Measurements from ENCODE around the gene RHOJ. TPM values are rescaled to one million over a fixed set of nuclear protein-coding genes. Genes with fewer than 3 reads are reported as not detected.

RHOJ gene
- total and polyA plus RNA-seq, 2 experiments from 2014 or later = 2.1 to 3.2 TPM

DNA sequence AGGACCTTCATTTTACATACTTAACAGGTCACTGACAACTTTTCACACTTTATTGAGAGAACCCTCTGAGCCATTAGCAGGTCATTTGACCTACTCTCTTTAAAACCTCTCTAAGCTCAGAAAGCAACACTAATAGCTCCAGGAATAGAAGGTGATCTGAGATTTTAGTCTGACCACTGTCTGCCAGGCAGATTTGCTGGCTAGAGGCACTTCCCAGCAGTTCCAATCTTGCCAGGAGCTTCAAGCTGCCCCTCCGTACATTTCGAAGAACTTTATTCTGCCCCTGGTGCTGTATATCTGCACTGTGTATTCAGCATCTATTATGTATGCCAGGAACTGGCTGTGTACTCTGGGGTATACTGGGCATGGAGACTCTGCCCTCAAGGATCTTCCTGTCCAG is 58.2 kb downstream of the RHOJ start:
- Histone ChIP-seq H3K4me1 (ENCODE audit: insufficient read depth) (no peaks in the 10 kb centered on the region), H3K9me2 (replicated peaks; ENCODE audit: insufficient read depth) (no peaks in the 10 kb centered on the region), H3K27me3 (no peaks in the 10 kb centered on the region), H3K79me2 (no peaks in the 10 kb centered on the region), H3K36me3 (replicated peaks; ENCODE audit: insufficient read depth, low read depth) (no peaks in the 10 kb centered on the region), H2AFZ (no peak overlapping the region), H3K27ac (no peak overlapping the region), H3K4me2 (no peak overlapping the region), H3K4me3 (no peak overlapping the region), H4K20me1 (ENCODE audit: insufficient read depth, poor library complexity, severe bottlenecking) (no peaks in the 10 kb centered on the region), H3K9me3 (ENCODE audit: low read depth) (peaks cover 4% of the 10 kb centered on the region)
- 83% methylated on average over 2 of the region's 2 CpGs for WGBS (ENCODE audit: low lambda C conversion rate, missing lambda C conversion rate)
- TF ChIP-seq EZH2phosphoT487 (IDR thresholded peaks at IDR 0.05; ENCODE audit: low read depth, severe bottlenecking, unreplicated experiment) (no peak), EZH2 (IDR thresholded peaks at IDR 0.05; ENCODE audit: borderline replicate concordance) (no peak)
- TF ChIP-seq, protein P1, sequence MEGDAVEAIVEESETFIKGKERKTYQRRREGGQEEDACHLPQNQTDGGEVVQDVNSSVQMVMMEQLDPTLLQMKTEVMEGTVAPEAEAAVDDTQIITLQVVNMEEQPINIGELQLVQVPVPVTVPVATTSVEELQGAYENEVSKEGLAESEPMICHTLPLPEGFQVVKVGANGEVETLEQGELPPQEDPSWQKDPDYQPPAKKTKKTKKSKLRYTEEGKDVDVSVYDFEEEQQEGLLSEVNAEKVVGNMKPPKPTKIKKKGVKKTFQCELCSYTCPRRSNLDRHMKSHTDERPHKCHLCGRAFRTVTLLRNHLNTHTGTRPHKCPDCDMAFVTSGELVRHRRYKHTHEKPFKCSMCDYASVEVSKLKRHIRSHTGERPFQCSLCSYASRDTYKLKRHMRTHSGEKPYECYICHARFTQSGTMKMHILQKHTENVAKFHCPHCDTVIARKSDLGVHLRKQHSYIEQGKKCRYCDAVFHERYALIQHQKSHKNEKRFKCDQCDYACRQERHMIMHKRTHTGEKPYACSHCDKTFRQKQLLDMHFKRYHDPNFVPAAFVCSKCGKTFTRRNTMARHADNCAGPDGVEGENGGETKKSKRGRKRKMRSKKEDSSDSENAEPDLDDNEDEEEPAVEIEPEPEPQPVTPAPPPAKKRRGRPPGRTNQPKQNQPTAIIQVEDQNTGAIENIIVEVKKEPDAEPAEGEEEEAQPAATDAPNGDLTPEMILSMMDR (IDR thresholded peaks at IDR 0.05; ENCODE audit: poor library complexity) = no peak
- no peak for DNase-seq (ENCODE audit: low spot score)

DNA sequence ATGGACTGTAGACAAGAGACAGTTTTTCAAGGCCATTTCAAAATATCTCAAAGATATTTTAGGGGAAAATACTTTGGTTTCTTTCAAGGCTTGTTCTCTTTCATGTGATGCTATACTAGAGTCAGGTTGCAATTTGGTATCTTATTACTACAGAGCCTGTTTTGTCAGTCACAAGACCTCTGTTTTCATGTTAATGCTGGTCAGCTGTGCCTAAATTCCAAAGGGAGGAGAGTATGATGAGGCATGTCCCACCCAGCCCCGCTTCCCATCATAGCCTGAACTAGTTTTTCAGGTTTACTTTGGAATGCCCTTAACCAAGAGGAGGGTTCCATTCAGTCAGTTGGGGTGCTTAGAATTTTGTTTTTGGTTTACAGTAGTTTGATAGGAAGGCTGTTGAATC is 61.9 kb downstream of the RHOJ start:
- no peak overlapping the region for H3K4me3 ChIP-seq
- H3K4me1 ChIP-seq (ENCODE audit: insufficient read depth) = no peaks in the 10 kb centered on the region
- H3K9me2 ChIP-seq (replicated peaks; ENCODE audit: insufficient read depth) = no peaks in the 10 kb centered on the region
- H3K27me3 ChIP-seq = no peaks in the 10 kb centered on the region
- TF ChIP-seq EZH2 (IDR thresholded peaks at IDR 0.05; ENCODE audit: borderline replicate concordance) (no peak), EZH2phosphoT487 (IDR thresholded peaks at IDR 0.05; ENCODE audit: low read depth, severe bottlenecking, unreplicated experiment) (no peak)
- TF ChIP-seq, protein P1 (IDR thresholded peaks at IDR 0.05; ENCODE audit: poor library complexity) = no peak
- no peak for DNase-seq (ENCODE audit: low spot score)
- H2AFZ ChIP-seq = no peak overlapping the region
- no peaks in the 10 kb centered on the region for H3K79me2 ChIP-seq
- no peaks in the 10 kb centered on the region for H3K36me3 ChIP-seq (replicated peaks; ENCODE audit: insufficient read depth, low read depth)
- WGBS (ENCODE audit: low lambda C conversion rate, missing lambda C conversion rate) = 75% methylated on average over 1 of the region's 1 CpG
- H3K4me2 ChIP-seq = no peak overlapping the region
- no peaks in the 10 kb centered on the region for H4K20me1 ChIP-seq (ENCODE audit: insufficient read depth, poor library complexity, severe bottlenecking)
- H3K27ac ChIP-seq = peak overlapping the region; percentile 5
- H3K9me3 ChIP-seq (ENCODE audit: low read depth) = peaks cover 4% of the 10 kb centered on the region

DNA sequence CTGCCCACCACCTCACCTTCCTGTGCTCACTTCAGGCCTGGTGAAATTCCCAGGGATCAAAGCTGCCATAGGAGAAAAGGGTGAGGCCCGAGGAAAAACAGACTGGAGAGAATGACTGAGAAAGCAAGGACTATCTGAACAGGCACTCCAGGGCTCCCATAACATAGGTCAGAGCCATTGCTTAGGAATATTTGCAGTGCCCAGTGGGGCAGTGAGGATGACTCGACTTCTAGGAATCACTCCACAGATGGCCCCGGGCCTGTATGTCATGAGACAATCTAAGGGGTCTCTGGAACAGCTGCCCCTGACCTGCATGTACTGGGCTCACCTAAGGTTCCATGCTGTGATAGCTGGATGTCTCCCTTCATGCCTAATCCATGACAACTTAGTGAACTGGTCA is 62.9 kb downstream of the RHOJ start:
- Histone ChIP-seq H3K9me3 (ENCODE audit: low read depth) (peaks cover 4% of the 10 kb centered on the region), H3K27ac (no peak overlapping the region), H3K36me3 (replicated peaks; ENCODE audit: insufficient read depth, low read depth) (no peaks in the 10 kb centered on the region), H3K79me2 (no peaks in the 10 kb centered on the region), H3K4me2 (no peak overlapping the region), H3K9me2 (replicated peaks; ENCODE audit: insufficient read depth) (no peaks in the 10 kb centered on the region), H2AFZ (no peak overlapping the region), H3K4me1 (ENCODE audit: insufficient read depth) (no peaks in the 10 kb centered on the region), H3K4me3 (no peak overlapping the region), H4K20me1 (ENCODE audit: insufficient read depth, poor library complexity, severe bottlenecking) (no peaks in the 10 kb centered on the region), H3K27me3 (no peaks in the 10 kb centered on the region)
- no peak for TF ChIP-seq EZH2phosphoT487 (IDR thresholded peaks at IDR 0.05; ENCODE audit: low read depth, severe bottlenecking, unreplicated experiment)
- no peak for TF ChIP-seq EZH2 (IDR thresholded peaks at IDR 0.05; ENCODE audit: borderline replicate concordance)
- TF ChIP-seq, protein P1 (IDR thresholded peaks at IDR 0.05; ENCODE audit: poor library complexity) = no peak
- no peak for DNase-seq (ENCODE audit: low spot score)
- 73% methylated on average over 3 of the region's 3 CpGs for WGBS (ENCODE audit: low lambda C conversion rate, missing lambda C conversion rate)

DNA sequence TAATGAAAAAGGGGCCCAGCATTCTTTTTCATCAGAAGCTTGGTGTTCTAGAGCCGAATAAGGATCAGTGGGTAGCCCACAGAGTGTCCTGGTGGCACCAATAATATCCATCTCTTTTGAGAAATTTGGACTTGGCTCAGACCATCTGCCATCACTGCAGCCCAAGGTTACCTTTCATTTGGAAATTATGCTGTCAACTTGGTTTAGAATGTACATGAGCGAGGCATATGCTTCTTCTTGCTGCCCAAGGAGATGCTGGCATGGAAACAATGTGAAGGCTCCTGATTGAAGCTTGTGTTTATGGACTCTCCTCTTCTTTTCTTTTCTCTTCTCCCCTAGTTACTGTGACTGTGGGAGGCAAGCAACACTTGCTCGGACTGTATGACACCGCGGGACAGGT is 64.5 kb downstream of the RHOJ start:
- no peak for DNase-seq (ENCODE audit: low spot score)
- WGBS (ENCODE audit: low lambda C conversion rate, missing lambda C conversion rate) = 93% methylated on average over 5 of the region's 5 CpGs

More for the DNA sequence above, 64.5 kb downstream of the RHOJ start:
- Histone ChIP-seq H3K79me2 (no peaks in the 10 kb centered on the region), H4K20me1 (ENCODE audit: insufficient read depth, poor library complexity, severe bottlenecking) (no peaks in the 10 kb centered on the region), H3K27ac (no peak overlapping the region), H3K36me3 (replicated peaks; ENCODE audit: insufficient read depth, low read depth) (no peaks in the 10 kb centered on the region), H3K4me1 (ENCODE audit: insufficient read depth) (no peaks in the 10 kb centered on the region), H3K9me2 (replicated peaks; ENCODE audit: insufficient read depth) (no peaks in the 10 kb centered on the region), H3K4me3 (no peak overlapping the region), H3K27me3 (no peaks in the 10 kb centered on the region), H2AFZ (no peak overlapping the region), H3K4me2 (no peak overlapping the region), H3K9me3 (ENCODE audit: low read depth) (peaks cover 4% of the 10 kb centered on the region)
- TF ChIP-seq EZH2phosphoT487 (IDR thresholded peaks at IDR 0.05; ENCODE audit: low read depth, severe bottlenecking, unreplicated experiment) = no peak
- TF ChIP-seq EZH2 (IDR thresholded peaks at IDR 0.05; ENCODE audit: borderline replicate concordance) = no peak
- TF ChIP-seq, protein P1 (IDR thresholded peaks at IDR 0.05; ENCODE audit: poor library complexity) = no peak

Data from hepatocyte (in vitro differentiated cells).